ENCODE data around the gene HIF1A. TPM values are rescaled to one million over a fixed set of nuclear protein-coding genes. Genes with fewer than 3 reads are reported as not detected.

HIF1A gene
- total and polyA plus RNA-seq, 2 experiments from 2014 or later: 113 to 242 TPM

GRCh38 chr14:61690039-61690438 is 5.3 kb upstream of the HIF1A start:
- no peak overlapping the region for H3K27ac ChIP-seq (ENCODE audit: low read depth)
- H3K27me3 ChIP-seq (ENCODE audit: insufficient read depth): no peaks in the 10 kb centered on the region
- ATAC-seq (no peak), DNase-seq (ENCODE audit: low spot score) (no peak)
- Mint-ChIP-seq H3K9me3 (no peaks in the 10 kb centered on the region; the same call in 1 of the 3 replicates), H3K36me3 (ENCODE audit: low read depth) (no peaks in the 10 kb centered on the region; the same call in 1 of the 3 replicates), H3K4me1 (peaks cover 17% of the 10 kb centered on the region), H3K4me3 (no peak overlapping the region), H3K27me3 (ENCODE audit: insufficient read depth, low read depth, poor library complexity) (no peaks in the 10 kb centered on the region), H3K27ac (no peak overlapping the region)
- no peak overlapping the region for H2AFZ ChIP-seq
- no peaks in the 10 kb centered on the region for H3K9me2 ChIP-seq (ENCODE audit: insufficient read depth)
- H3K36me3 ChIP-seq (ENCODE audit: insufficient read depth): no peaks in the 10 kb centered on the region
- TF ChIP-seq ZNF114 (CRISPR knock-in tag; IDR thresholded peaks at IDR 0.05) (no peak), EZH2 (IDR thresholded peaks at IDR 0.05; ENCODE audit: low read depth, unreplicated experiment) (no peak), STAT1 (IDR thresholded peaks at IDR 0.05; ENCODE audit: unreplicated experiment) (no peak), ZNF331 (CRISPR knock-in tag; IDR thresholded peaks at IDR 0.05; ENCODE audit: low read depth) (no peak), POLR2AphosphoS5 (IDR thresholded peaks at IDR 0.05; ENCODE audit: low read depth) (no peak), NANOG (IDR thresholded peaks at IDR 0.05; ENCODE audit: borderline replicate concordance) (no peak), CREB1 (CRISPR knock-in tag; IDR thresholded peaks at IDR 0.05; ENCODE audit: low read depth) (no peak), JUNB (IDR thresholded peaks at IDR 0.05; ENCODE audit: unreplicated experiment) (no peak), EZH2phosphoT487 (IDR thresholded peaks at IDR 0.05; ENCODE audit: unreplicated experiment) (no peak)
- TF ChIP-seq, protein P1, sequence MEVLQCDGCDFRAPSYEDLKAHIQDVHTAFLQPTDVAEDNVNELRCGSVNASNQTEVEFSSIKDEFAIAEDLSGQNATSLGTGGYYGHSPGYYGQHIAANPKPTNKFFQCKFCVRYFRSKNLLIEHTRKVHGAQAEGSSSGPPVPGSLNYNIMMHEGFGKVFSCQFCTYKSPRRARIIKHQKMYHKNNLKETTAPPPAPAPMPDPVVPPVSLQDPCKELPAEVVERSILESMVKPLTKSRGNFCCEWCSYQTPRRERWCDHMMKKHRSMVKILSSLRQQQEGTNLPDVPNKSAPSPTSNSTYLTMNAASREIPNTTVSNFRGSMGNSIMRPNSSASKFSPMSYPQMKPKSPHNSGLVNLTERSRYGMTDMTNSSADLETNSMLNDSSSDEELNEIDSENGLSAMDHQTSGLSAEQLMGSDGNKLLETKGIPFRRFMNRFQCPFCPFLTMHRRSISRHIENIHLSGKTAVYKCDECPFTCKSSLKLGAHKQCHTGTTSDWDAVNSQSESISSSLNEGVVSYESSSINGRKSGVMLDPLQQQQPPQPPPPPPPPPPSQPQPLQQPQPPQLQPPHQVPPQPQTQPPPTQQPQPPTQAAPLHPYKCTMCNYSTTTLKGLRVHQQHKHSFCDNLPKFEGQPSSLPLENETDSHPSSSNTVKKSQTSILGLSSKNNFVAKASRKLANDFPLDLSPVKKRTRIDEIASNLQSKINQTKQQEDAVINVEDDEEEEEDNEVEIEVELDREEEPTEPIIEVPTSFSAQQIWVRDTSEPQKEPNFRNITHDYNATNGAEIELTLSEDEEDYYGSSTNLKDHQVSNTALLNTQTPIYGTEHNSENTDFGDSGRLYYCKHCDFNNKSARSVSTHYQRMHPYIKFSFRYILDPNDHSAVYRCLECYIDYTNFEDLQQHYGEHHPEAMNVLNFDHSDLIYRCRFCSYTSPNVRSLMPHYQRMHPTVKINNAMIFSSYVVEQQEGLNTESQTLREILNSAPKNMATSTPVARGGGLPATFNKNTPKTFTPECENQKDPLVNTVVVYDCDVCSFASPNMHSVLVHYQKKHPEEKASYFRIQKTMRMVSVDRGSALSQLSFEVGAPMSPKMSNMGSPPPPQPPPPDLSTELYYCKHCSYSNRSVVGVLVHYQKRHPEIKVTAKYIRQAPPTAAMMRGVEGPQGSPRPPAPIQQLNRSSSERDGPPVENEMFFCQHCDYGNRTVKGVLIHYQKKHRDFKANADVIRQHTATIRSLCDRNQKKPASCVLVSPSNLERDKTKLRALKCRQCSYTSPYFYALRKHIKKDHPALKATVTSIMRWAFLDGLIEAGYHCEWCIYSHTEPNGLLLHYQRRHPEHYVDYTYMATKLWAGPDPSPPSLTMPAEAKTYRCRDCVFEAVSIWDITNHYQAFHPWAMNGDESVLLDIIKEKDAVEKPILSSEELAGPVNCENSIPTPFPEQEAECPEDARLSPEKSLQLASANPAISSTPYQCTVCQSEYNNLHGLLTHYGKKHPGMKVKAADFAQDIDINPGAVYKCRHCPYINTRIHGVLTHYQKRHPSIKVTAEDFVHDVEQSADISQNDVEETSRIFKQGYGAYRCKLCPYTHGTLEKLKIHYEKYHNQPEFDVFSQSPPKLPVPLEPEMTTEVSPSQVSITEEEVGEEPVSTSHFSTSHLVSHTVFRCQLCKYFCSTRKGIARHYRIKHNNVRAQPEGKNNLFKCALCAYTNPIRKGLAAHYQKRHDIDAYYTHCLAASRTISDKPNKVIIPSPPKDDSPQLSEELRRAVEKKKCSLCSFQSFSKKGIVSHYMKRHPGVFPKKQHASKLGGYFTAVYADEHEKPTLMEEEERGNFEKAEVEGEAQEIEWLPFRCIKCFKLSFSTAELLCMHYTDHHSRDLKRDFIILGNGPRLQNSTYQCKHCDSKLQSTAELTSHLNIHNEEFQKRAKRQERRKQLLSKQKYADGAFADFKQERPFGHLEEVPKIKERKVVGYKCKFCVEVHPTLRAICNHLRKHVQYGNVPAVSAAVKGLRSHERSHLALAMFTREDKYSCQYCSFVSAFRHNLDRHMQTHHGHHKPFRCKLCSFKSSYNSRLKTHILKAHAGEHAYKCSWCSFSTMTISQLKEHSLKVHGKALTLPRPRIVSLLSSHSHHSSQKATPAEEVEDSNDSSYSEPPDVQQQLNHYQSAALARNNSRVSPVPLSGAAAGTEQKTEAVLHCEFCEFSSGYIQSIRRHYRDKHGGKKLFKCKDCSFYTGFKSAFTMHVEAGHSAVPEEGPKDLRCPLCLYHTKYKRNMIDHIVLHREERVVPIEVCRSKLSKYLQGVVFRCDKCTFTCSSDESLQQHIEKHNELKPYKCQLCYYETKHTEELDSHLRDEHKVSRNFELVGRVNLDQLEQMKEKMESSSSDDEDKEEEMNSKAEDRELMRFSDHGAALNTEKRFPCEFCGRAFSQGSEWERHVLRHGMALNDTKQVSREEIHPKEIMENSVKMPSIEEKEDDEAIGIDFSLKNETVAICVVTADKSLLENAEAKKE (CRISPR knock-in tag; IDR thresholded peaks at IDR 0.05): no peak
- TF ChIP-seq, protein P2, sequence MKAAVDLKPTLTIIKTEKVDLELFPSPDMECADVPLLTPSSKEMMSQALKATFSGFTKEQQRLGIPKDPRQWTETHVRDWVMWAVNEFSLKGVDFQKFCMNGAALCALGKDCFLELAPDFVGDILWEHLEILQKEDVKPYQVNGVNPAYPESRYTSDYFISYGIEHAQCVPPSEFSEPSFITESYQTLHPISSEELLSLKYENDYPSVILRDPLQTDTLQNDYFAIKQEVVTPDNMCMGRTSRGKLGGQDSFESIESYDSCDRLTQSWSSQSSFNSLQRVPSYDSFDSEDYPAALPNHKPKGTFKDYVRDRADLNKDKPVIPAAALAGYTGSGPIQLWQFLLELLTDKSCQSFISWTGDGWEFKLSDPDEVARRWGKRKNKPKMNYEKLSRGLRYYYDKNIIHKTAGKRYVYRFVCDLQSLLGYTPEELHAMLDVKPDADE (IDR thresholded peaks at IDR 0.05): no peak
- TF ChIP-seq, protein P3, sequence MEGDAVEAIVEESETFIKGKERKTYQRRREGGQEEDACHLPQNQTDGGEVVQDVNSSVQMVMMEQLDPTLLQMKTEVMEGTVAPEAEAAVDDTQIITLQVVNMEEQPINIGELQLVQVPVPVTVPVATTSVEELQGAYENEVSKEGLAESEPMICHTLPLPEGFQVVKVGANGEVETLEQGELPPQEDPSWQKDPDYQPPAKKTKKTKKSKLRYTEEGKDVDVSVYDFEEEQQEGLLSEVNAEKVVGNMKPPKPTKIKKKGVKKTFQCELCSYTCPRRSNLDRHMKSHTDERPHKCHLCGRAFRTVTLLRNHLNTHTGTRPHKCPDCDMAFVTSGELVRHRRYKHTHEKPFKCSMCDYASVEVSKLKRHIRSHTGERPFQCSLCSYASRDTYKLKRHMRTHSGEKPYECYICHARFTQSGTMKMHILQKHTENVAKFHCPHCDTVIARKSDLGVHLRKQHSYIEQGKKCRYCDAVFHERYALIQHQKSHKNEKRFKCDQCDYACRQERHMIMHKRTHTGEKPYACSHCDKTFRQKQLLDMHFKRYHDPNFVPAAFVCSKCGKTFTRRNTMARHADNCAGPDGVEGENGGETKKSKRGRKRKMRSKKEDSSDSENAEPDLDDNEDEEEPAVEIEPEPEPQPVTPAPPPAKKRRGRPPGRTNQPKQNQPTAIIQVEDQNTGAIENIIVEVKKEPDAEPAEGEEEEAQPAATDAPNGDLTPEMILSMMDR (conservative IDR thresholded peaks at IDR 0.05; ENCODE audit: low read depth in 2 of 2): no peak
- TF ChIP-seq, protein P4, sequence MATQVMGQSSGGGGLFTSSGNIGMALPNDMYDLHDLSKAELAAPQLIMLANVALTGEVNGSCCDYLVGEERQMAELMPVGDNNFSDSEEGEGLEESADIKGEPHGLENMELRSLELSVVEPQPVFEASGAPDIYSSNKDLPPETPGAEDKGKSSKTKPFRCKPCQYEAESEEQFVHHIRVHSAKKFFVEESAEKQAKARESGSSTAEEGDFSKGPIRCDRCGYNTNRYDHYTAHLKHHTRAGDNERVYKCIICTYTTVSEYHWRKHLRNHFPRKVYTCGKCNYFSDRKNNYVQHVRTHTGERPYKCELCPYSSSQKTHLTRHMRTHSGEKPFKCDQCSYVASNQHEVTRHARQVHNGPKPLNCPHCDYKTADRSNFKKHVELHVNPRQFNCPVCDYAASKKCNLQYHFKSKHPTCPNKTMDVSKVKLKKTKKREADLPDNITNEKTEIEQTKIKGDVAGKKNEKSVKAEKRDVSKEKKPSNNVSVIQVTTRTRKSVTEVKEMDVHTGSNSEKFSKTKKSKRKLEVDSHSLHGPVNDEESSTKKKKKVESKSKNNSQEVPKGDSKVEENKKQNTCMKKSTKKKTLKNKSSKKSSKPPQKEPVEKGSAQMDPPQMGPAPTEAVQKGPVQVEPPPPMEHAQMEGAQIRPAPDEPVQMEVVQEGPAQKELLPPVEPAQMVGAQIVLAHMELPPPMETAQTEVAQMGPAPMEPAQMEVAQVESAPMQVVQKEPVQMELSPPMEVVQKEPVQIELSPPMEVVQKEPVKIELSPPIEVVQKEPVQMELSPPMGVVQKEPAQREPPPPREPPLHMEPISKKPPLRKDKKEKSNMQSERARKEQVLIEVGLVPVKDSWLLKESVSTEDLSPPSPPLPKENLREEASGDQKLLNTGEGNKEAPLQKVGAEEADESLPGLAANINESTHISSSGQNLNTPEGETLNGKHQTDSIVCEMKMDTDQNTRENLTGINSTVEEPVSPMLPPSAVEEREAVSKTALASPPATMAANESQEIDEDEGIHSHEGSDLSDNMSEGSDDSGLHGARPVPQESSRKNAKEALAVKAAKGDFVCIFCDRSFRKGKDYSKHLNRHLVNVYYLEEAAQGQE (IDR thresholded peaks at IDR 0.05; ENCODE audit: unreplicated experiment): no peak
- H3K4me1 ChIP-seq (ENCODE audit: insufficient read depth): peaks cover 14% of the 10 kb centered on the region
- no peak overlapping the region for H3K4me3 ChIP-seq
- H3K4me2 ChIP-seq: no peak overlapping the region
- H4K20me1 ChIP-seq (replicated peaks; ENCODE audit: insufficient read depth): no peaks in the 10 kb centered on the region
- no peaks in the 10 kb centered on the region; the same call in 1 of the 2 replicates for H3K79me2 ChIP-seq (replicated peaks; ENCODE audit: insufficient read depth)
- no peaks in the 10 kb centered on the region for H3F3A ChIP-seq (replicated peaks; ENCODE audit: low read depth)
